AG04449 (cell line): ENCODE data around the gene ACTL10.
A peak's percentile ranks its signal among the peaks of the same experiment; 100 is the strongest.

Experiments
- CTCF ChIA-PET: fragments of 350-600 bp; formaldehyde crosslinking; extraction: SDS; loops from one replicate; lab custom pipeline; 2021; ENCODE audit warnings: antibody characterized with exemption; lab: Yijun Ruan, JAX
- POLR2A ChIA-PET: fragments of 400-600, 350-600 bp; formaldehyde crosslinking; extraction: SDS; loops from one replicate; lab custom pipeline; 2020; ENCODE audit warnings: antibody characterized with exemption, inconsistent platforms; lab: Yijun Ruan, JAX
- DNase-seq: peaks from one replicate; pipeline ENCODE4 v3.0.0-alpha.2; 2010; ENCODE audit warnings: low read depth, low spot score
- H3K4me3 ChIP-seq: 2 replicates; pipeline ENCODE4 v1.5.1; 2011; ENCODE audit warnings: low read depth, mild to moderate bottlenecking, control low read depth, low read length
- TF ChIP-seq, protein P1 (sequence below): IDR thresholded peaks from one replicate; pipeline ENCODE4 v1.5.1; 2011; ENCODE audit warnings: mild to moderate bottlenecking, moderate library complexity, low read length, control low read depth, inconsistent platforms; ENCODE audit not compliant: insufficient read depth; ENCODE audit errors: missing control alignments

Gene ACTL10

DNA sequence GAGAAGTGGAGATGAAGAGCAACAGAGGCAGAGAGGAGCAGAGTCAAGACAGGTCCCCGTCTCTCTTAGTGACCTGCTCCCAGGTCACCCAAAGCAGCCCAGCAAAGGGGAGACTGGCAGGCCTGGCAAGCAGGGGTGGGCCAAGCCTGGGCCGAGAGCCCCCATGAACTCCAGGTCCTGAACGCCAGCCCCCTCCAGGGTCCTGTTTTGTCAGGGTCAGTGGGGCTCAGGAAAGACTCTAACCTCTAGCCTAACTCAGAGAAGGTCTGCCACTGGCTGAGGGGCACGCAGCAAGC lies 6.3 kb downstream of the ACTL10 start:
- ChIA-PET POLR2A (interaction anchor here (0.8 kb wide), 1 partner anchor 8 kb away, joined by 3 read pairs; no protein-coding TSS in a partner anchor), CTCF (no interaction called here)
- DNase-seq = no peak
- TF ChIP-seq, protein P1, sequence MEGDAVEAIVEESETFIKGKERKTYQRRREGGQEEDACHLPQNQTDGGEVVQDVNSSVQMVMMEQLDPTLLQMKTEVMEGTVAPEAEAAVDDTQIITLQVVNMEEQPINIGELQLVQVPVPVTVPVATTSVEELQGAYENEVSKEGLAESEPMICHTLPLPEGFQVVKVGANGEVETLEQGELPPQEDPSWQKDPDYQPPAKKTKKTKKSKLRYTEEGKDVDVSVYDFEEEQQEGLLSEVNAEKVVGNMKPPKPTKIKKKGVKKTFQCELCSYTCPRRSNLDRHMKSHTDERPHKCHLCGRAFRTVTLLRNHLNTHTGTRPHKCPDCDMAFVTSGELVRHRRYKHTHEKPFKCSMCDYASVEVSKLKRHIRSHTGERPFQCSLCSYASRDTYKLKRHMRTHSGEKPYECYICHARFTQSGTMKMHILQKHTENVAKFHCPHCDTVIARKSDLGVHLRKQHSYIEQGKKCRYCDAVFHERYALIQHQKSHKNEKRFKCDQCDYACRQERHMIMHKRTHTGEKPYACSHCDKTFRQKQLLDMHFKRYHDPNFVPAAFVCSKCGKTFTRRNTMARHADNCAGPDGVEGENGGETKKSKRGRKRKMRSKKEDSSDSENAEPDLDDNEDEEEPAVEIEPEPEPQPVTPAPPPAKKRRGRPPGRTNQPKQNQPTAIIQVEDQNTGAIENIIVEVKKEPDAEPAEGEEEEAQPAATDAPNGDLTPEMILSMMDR = no peak
- H3K4me3 ChIP-seq = peak overlapping the region; percentile 71

DNA sequence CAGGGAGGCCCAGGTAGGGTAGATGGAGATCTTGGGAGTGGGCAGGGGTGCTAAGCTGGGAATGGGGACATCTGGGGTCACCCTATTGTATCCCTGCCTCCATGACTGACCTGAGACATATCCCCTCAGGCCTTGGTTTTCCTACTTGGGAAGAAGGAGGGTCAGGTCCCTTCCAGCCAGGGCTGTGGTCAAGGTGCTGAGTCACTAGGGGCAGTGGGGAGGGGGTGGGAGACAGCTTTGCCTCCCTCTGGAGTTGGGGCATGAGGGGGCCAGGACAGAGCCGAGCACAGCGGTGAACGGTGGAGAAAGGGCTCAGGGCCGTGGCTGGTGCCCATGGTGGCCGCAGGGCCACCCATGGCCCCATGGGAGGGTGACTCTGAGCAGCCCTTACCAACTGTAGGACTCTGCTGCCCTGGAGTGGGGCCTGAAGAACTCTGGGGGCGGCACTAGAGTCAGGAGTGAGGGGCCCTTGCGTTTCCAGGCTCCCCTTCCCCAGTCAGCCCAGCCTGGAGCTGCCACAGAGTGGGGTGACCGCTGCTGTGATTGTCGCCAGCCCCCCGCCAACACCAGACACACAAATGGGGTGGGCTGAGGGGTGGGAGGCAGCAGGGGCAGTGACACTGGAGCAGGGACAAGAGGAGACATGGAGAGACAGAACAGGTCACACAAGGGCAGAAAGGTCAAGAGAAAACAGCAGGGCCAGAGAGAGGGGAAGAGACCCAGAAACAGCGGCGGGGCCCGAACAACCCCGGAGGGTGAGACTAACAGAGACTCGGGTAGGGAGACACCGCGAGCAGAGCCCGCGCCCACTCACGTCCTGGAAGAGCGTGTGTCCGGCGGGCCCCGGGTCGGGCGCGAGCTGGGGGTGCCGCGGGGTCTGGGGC lies 6.9 kb downstream of the ACTL10 start:
- CTCF ChIA-PET = no interaction called here
- H3K4me3 ChIP-seq = peak overlapping the region; percentile 71
- POLR2A ChIA-PET = no interaction called here
- no peak for DNase-seq
- TF ChIP-seq, protein P1 = no peak

DNA sequence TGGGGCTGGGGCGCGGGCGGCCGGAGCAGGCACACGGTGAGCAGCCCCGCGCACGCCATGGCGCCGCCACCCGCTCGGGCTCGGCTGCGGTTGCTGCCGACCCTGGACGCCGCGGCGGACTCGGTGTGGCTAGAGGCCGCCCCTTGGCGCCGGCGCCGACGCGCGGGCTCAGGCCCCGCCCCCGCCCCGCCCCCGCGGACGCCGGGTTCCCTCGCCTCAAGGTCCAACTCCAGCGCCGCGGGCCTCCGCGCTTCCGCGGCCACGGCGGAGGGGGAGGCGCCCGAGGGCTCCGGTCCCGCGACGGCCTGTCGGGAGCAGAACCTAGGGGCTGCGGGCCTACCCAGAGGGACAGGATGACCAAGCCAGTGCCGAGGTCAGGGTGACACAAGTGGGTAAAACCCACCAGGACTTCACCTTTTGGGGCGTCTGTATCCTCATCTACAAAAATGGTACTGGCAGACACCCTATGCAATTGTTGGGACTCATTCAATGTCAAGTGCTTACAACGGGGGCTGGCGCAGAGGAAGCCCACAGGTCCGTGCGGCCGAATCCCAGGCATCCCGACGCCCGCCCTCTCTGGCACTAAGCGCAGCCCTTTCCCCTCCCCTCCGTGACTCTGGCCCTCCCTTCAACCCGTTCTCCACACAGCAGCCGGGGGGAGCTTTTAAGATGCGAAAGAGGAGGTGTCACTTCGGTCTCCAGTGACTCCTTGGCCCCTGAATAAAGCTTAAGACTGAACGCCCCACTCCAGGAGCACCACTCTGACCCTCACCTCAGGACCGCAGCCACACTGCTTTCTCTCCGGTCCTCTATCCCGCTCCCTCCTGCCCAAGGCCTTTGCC lies 7.8 kb downstream of the ACTL10 start, which contains the start of gene NECAB3:
Gene NECAB3, minus strand, starts transcription at position 135 of the 842 bp plus-strand sequence. Its CDS starts 76 bp downstream, at position 59.
- no peak for DNase-seq
- ChIA-PET POLR2A (interaction anchor here (0.7 to 1.5 kb wide), 3 partner anchors 8 to 254 kb away, joined by 3 to 10 read pairs (median 3); partner anchors contain the start of gene ACTL10), CTCF (interaction anchor here (0.6 to 2.1 kb wide), 4 partner anchors 11 to 188 kb away, joined by 3 to 7 read pairs (median 4); partner anchors contain the start of gene E2F1)
- TF ChIP-seq, protein P1 = no peak
- H3K4me3 ChIP-seq = peak within 1 kb of the TSS; percentile 71

DNA sequence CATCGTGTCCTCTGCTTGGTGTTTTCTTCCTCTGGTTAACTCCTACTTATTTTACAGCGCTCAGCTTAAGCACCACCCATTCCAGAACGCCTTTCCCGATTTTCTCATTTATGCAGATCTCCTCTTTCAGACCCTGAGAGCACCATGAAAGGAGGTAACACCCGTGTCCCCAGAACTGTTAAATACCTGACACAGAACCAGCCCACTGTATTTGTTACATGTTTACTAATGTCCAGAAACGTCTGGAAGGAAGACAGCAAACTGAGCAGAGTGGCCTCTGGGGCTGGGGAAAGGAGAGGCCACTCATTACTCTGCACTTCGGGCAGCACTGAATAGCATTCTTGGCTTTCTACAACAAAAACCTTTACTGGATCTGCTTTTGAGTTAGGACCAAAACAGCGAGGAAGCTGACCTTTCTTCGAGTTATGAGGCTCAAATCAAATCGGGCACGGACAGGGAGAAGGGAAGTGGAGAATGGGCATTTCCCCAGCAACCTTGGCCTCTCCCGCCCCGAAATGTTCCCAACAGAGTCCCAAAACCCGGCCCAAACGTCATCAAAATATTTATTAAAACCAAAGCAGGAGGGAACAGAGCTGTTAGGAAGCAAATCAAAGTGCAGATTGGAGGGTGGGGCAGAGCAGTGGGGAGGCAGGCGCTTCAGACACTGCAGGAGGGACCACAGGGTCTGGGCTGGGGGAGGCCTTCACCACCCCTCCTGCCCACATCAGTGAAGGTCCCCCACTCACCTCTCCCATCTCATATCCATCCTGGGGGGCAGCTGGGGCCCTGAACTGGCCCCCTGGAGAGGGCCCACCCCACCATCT lies 8.6 kb downstream of the ACTL10 start:
- peak overlapping the region; percentile 71 for H3K4me3 ChIP-seq
- ChIA-PET CTCF (interaction anchor here (1.4 to 2.1 kb wide), 3 partner anchors 10 to 188 kb away, joined by 3 to 7 read pairs (median 5); partner anchors contain the start of gene E2F1), POLR2A (interaction anchor here (0.7 to 1.5 kb wide), 3 partner anchors 9 to 255 kb away, joined by 3 to 10 read pairs (median 3); partner anchors contain the start of gene ACTL10)
- no peak for DNase-seq
- TF ChIP-seq, protein P1 = no peak

DNA sequence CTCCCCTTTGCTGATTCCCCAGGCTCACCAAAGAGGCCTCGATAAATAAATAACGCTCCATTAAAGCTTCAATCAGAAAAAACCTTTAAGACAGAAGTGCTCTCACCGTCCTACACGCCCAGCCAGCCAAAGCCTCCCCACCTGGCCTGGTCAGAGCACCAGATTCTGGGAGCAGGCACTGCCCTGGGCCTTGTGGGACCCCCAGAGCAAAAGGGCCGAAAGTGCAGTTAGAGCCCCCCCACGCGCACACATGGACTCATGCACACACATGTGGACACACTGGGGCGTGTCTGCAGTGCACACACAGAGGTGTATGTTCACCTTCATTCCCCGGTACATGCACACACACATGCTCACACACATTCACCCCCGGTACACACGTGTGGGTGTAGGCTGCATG lies 9.4 kb downstream of the ACTL10 start:
- TF ChIP-seq, protein P1 = no peak
- POLR2A ChIA-PET = no interaction called here
- no peak for DNase-seq
- CTCF ChIA-PET = interaction anchor here (1.7 to 2.1 kb wide), 2 partner anchors 9 to 11 kb away, joined by 5 to 7 read pairs; partner anchors contain the start of gene E2F1
- H3K4me3 ChIP-seq = no peak overlapping the region
